PFSK-1 (cell line): Measurements from ENCODE around the gene CHRNG.

Experiments used
- FOXP2 ChIP-seq: optimal IDR thresholded peaks from 2 replicates; pipeline ENCODE3; 2011; ENCODE audit warnings: borderline replicate concordance, control low read depth, inconsistent platforms; ENCODE audit not compliant: insufficient read depth; ENCODE audit errors: extremely low read length, extremely low read depth
- POLR2AphosphoS5 ChIP-seq: IDR thresholded peaks from 2 replicates; pipeline ENCODE4 v1.6.1; 2012; ENCODE audit warnings: low read depth, mild to moderate bottlenecking, control low read depth, low read length, moderate library complexity
- TAF1 ChIP-seq: IDR thresholded peaks from 2 replicates; pipeline ENCODE4 v1.6.1; 2012; ENCODE audit warnings: low read length, control low read depth, borderline replicate concordance; ENCODE audit not compliant: insufficient read depth
- TF ChIP-seq, protein P1 (sequence below), 2 experiments: IDR thresholded peaks; 2 replicates each; pipeline versions ENCODE4 v1.6.1 to v1.8.0; 2011 to 2012; ENCODE audit warnings: low read depth in 2 of 2, low read length in 2 of 2, control low read depth in 1 of 2, inconsistent platforms in 1 of 2, mild to moderate bottlenecking in 1 of 2, moderate library complexity in 1 of 2; ENCODE audit not compliant: insufficient read depth in 1 of 2

- no peak for TF ChIP-seq TAF1
- TF ChIP-seq, protein P1, sequence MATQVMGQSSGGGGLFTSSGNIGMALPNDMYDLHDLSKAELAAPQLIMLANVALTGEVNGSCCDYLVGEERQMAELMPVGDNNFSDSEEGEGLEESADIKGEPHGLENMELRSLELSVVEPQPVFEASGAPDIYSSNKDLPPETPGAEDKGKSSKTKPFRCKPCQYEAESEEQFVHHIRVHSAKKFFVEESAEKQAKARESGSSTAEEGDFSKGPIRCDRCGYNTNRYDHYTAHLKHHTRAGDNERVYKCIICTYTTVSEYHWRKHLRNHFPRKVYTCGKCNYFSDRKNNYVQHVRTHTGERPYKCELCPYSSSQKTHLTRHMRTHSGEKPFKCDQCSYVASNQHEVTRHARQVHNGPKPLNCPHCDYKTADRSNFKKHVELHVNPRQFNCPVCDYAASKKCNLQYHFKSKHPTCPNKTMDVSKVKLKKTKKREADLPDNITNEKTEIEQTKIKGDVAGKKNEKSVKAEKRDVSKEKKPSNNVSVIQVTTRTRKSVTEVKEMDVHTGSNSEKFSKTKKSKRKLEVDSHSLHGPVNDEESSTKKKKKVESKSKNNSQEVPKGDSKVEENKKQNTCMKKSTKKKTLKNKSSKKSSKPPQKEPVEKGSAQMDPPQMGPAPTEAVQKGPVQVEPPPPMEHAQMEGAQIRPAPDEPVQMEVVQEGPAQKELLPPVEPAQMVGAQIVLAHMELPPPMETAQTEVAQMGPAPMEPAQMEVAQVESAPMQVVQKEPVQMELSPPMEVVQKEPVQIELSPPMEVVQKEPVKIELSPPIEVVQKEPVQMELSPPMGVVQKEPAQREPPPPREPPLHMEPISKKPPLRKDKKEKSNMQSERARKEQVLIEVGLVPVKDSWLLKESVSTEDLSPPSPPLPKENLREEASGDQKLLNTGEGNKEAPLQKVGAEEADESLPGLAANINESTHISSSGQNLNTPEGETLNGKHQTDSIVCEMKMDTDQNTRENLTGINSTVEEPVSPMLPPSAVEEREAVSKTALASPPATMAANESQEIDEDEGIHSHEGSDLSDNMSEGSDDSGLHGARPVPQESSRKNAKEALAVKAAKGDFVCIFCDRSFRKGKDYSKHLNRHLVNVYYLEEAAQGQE (IDR thresholded peaks at IDR 0.05; ENCODE audit: insufficient read depth in 1 of 2, low read depth in 2 of 2, low read length in 2 of 2): no peak
- no peak for TF ChIP-seq FOXP2
- no peak for TF ChIP-seq POLR2AphosphoS5
Observed at GRCh38 chr2:232519581-232520438, 19.7 kb upstream of the CHRNG start, which contains the start of gene PRSS56.
